GM20000 (cell line): ENCODE data around the gene RHCG.

Source experiments
- DNase-seq: peaks from one replicate; pipeline ENCODE4 v3.0.0; 2012; ENCODE audit warnings: low spot score
- TF ChIP-seq, protein P1 (sequence below): IDR thresholded peaks from 2 replicates; pipeline ENCODE4 v1.5.1; 2012; ENCODE audit warnings: mild to moderate bottlenecking, control low read depth; ENCODE audit errors: extremely low read depth, missing control alignments

The RHCG gene

GRCh38 chr15:89514596-89515406 is 18.4 kb upstream of the RHCG start:
- TF ChIP-seq, protein P1, sequence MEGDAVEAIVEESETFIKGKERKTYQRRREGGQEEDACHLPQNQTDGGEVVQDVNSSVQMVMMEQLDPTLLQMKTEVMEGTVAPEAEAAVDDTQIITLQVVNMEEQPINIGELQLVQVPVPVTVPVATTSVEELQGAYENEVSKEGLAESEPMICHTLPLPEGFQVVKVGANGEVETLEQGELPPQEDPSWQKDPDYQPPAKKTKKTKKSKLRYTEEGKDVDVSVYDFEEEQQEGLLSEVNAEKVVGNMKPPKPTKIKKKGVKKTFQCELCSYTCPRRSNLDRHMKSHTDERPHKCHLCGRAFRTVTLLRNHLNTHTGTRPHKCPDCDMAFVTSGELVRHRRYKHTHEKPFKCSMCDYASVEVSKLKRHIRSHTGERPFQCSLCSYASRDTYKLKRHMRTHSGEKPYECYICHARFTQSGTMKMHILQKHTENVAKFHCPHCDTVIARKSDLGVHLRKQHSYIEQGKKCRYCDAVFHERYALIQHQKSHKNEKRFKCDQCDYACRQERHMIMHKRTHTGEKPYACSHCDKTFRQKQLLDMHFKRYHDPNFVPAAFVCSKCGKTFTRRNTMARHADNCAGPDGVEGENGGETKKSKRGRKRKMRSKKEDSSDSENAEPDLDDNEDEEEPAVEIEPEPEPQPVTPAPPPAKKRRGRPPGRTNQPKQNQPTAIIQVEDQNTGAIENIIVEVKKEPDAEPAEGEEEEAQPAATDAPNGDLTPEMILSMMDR, result no peak
- no peak for DNase-seq

DNA sequence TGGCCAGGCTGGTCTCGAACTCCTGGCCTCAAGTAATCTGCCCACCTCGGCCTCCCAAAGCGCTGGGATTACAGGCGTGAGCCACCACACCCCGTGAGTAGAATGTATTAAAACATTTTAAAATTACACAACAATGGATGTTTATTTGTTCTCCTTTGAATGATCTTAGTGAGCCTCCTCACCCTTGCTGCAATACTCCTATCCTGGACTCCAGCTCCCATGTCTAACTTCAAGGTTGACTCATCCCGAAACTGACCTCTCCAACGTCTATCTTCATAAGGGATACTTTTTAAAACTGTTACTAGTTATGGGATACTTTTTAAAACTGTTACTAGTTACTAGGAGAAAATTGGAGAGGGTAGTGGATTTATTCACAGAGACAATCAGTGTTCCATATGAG is 17.8 kb upstream of the RHCG start:
- TF ChIP-seq, protein P1, result no peak
- DNase-seq, result no peak

DNA sequence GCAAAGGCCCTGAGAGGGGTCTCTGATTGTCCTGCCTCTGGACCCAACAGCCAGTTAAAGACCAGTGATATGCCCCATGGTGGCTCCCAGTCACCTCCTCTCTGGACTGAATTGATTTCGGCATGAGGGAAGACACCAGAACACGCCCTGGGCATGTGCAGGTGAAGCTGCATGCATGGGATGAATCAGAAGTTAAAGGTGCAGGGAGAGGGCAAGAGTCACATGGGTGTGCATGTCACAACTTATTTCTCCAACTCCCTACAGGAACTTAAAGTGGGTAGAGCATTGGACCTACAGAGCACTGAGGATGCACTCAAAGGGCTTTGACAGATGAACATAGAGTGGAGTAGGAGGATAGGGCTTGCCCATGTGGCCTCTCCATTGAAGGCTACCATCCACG is 16.9 kb upstream of the RHCG start:
- DNase-seq, result no peak
- TF ChIP-seq, protein P1, result no peak

DNA sequence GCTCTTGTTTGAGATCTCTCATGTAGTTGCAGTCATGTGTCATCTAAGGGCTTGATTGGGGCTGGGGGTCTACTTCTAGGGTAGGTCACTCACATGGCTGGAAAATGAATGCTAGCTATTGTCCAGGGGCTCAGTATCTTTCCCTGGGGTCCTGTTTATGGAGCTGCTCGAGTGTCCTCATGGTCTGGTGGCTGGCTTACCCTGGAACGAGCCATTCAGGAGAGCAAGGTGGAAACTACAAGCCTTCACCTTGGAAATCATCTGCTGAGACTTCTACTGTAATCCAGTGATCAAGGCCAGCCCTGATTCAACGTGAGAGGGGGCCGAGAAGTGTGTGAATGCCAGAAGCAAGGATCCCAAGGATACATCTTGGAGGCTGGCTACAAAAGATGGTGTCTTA is 16.2 kb upstream of the RHCG start:
- DNase-seq, result no peak
- TF ChIP-seq, protein P1, result no peak

- no peak for DNase-seq
- TF ChIP-seq, protein P1, result no peak
These were observed 9.8 kb upstream of the RHCG start for GRCh38 chr15:89506026-89506686.

- no peak for DNase-seq
- TF ChIP-seq, protein P1, result no peak
These were observed 7.8 kb upstream of the RHCG start for GRCh38 chr15:89504166-89504565.

DNA sequence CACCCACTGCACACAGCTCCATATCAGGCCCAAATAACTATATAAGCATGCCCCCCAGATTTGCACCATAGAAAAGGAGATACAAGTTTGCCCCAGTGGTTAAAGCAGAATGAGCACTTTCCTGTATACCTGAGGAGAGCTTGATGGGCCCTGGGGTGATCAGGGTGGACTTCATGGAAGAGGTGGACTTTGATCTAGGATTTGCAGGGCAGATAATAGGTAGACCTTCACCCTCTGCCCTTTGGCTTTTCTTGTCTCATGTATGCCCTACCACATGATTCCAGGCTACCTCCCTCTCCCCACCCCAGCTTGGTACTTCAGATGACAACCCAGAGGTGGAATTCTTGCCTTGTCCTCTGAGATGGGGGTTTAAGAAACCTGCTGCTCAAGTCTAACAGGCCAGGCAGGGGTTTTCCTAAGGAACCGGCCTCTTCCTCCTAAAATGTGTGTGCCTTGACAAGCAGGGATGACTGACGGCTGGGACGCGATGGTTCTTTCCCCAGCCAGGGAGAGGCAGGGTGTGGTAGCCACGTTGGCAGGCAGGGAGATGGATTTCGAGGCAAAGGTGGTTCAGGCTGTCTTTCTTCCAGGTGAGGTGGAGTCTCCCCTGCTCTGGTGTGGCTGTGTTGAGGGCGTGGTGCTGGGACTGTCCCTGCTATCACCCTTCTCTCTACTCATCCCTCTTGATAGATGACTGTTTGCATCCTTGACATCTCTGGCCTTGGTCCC is 6.6 kb upstream of the RHCG start:
- DNase-seq, result no peak
- TF ChIP-seq, protein P1, result no peak
